H1 (cell line): ENCODE results near the gene SRR. TPM values are rescaled to one million over a fixed set of nuclear protein-coding genes. Genes with fewer than 3 reads are reported as not detected.

Source experiments
- CTCF ChIA-PET: fragments of 300-600 bp; sonication (Branson Sonifier 250); formaldehyde crosslinking; loops from one replicate; lab custom pipeline; 2021; ENCODE audit not compliant: partially characterized antibody; lab: Charles Lee
- POLR2A ChIA-PET: fragments of 300-600 bp; sonication (Branson Sonifier 250); formaldehyde crosslinking; loops from one replicate; lab custom pipeline; 2021; ENCODE audit warnings: inconsistent platforms; ENCODE audit not compliant: partially characterized antibody; lab: Charles Lee
- DNase-seq, 2 experiments: peaks; one replicate each; pipeline versions ENCODE4 v3.0.0 to v3.0.0-alpha.2; 2010 to 2022; ENCODE audit warnings: low spot score in 2 of 2, low read depth in 1 of 2, mixed read lengths in 1 of 2
- FAIRE-seq: peaks from 2 replicates; lab custom pipeline; 2011; peaks lifted over from hg19 to GRCh38; lab: Jason Lieb, UNC
- H2AFZ ChIP-seq: 2 replicates; pipeline ENCODE4 v1.8.1; 2012; ENCODE audit warnings: low read length, inconsistent platforms
- H2AK5ac ChIP-seq: 2 replicates; pipeline ENCODE4 v1.6.1; 2013; ENCODE audit warnings: low read depth, low read length
- H2BK120ac ChIP-seq: replicated peaks from 2 replicates; pipeline ENCODE3; 2013; ENCODE audit warnings: low read depth, low read length, inconsistent platforms
- H2BK12ac ChIP-seq: 2 replicates; pipeline ENCODE4 v1.6.1; 2013; ENCODE audit warnings: low read depth, low read length
- H2BK15ac ChIP-seq: 2 replicates; pipeline ENCODE4 v1.6.1; 2013; ENCODE audit warnings: low read length
- H2BK20ac ChIP-seq: 2 replicates; pipeline ENCODE4 v1.6.1; 2013; ENCODE audit warnings: low read length
- H2BK5ac ChIP-seq: 2 replicates; pipeline ENCODE4 v1.6.1; 2013; ENCODE audit warnings: low read depth, low read length
- H3K14ac ChIP-seq: 2 replicates; pipeline ENCODE4 v1.6.1; 2013; ENCODE audit warnings: inconsistent platforms; ENCODE audit not compliant: insufficient read length
- H3K18ac ChIP-seq: 2 replicates; pipeline ENCODE4 v1.6.1; 2013; ENCODE audit warnings: low read length; ENCODE audit errors: extremely low read depth
- H3K23ac ChIP-seq: 2 replicates; pipeline ENCODE4 v1.6.1; 2013; ENCODE audit warnings: inconsistent platforms; ENCODE audit not compliant: insufficient read length
- H3K23me2 ChIP-seq: 2 replicates; pipeline ENCODE4 v1.6.1; 2013; ENCODE audit warnings: low read depth, low read length
- H3K27ac ChIP-seq: 2 replicates; pipeline ENCODE4 v1.6.1; 2011; ENCODE audit warnings: low read depth, low read length, inconsistent platforms
- H3K27me3 ChIP-seq, 4 experiments: replicated peaks in 1 of 4; 1 replicate in 1 of 4; 2 replicates in 3 of 4; pipeline versions ENCODE4 v1.6.1 to v1.8.1; 2011 to 2013; ENCODE audit warnings: low read length in 3 of 4, mild to moderate bottlenecking in 3 of 4, inconsistent platforms in 2 of 4, mixed read lengths in 2 of 4, moderate library complexity in 1 of 4; ENCODE audit not compliant: control insufficient read depth in 3 of 4, insufficient read depth in 3 of 4; ENCODE audit errors: extremely low read depth in 1 of 4
- H3K36me3 ChIP-seq, 4 experiments: 2 replicates each; pipeline versions ENCODE4 v1.6.1 to v1.8.1; 2011 to 2013; ENCODE audit warnings: mild to moderate bottlenecking in 4 of 4, low read length in 3 of 4, moderate library complexity in 2 of 4, control low read depth in 1 of 4, inconsistent platforms in 1 of 4; ENCODE audit not compliant: insufficient read depth in 4 of 4, control insufficient read depth in 2 of 4
- H3K4ac ChIP-seq: replicated peaks from 2 replicates; pipeline ENCODE3; 2013; ENCODE audit warnings: low read length, low read depth, mixed read lengths, inconsistent platforms; ENCODE audit not compliant: insufficient read length
- H3K4me1 ChIP-seq, 4 experiments: replicated peaks in 1 of 4; 1 replicate in 1 of 4; 2 replicates in 3 of 4; pipeline versions ENCODE4 v1.6.1 to v1.8.1; 2011 to 2013; ENCODE audit warnings: low read length in 3 of 4, inconsistent platforms in 2 of 4, mixed read lengths in 1 of 4; ENCODE audit not compliant: insufficient read depth in 4 of 4, control insufficient read depth in 3 of 4
- H3K4me2 ChIP-seq, 2 experiments: 2 replicates each; pipeline versions ENCODE4 v1.6.1 to v1.8.1; 2011 to 2013; ENCODE audit warnings: low read depth in 2 of 2, low read length in 2 of 2, control low read depth in 1 of 2, inconsistent platforms in 1 of 2, mild to moderate bottlenecking in 1 of 2; ENCODE audit not compliant: insufficient read depth in 1 of 2
- H3K4me3 ChIP-seq, 4 experiments: fragments of 200-600, 300-600 bp in 1 of 4; sonication (generic), shearing (Covaris generic), sonication (Bioruptor Twin) in 1 of 4; 2 replicates each; pipeline versions ENCODE4 v1.5.1 to v1.8.1; 2011 to 2016; ENCODE audit warnings: low read length in 4 of 4, low read depth in 3 of 4, control low read depth in 2 of 4, inconsistent platforms in 2 of 4, mild to moderate bottlenecking in 2 of 4, mixed read lengths in 1 of 4, moderate library complexity in 1 of 4; ENCODE audit not compliant: insufficient read depth in 2 of 4; ENCODE audit errors: extremely low read depth in 1 of 4
- H3K56ac ChIP-seq: replicated peaks from 2 replicates; pipeline ENCODE3; 2013; ENCODE audit warnings: low read depth, mild to moderate bottlenecking, mixed read lengths, low read length, inconsistent platforms; ENCODE audit not compliant: insufficient read length
- H3K79me1 ChIP-seq: 2 replicates; pipeline ENCODE4 v1.6.1; 2013; ENCODE audit warnings: low read depth, low read length, control low read depth
- H3K79me2 ChIP-seq, 2 experiments: 2 replicates each; pipeline versions ENCODE4 v1.6.1 to v1.8.1; 2012 to 2013; ENCODE audit warnings: low read length in 2 of 2, mild to moderate bottlenecking in 2 of 2, inconsistent platforms in 1 of 2; ENCODE audit not compliant: insufficient read depth in 2 of 2, control insufficient read depth in 1 of 2
- H3K9ac ChIP-seq, 4 experiments: replicated peaks in 1 of 4; 1 replicate in 1 of 4; 2 replicates in 3 of 4; pipeline versions ENCODE4 v1.6.1 to v1.8.1; 2011 to 2013; ENCODE audit warnings: low read depth in 3 of 4, low read length in 3 of 4, control low read depth in 2 of 4, mild to moderate bottlenecking in 2 of 4, moderate library complexity in 2 of 4, inconsistent platforms in 1 of 4; ENCODE audit errors: extremely low read depth in 1 of 4
- H3K9me3 ChIP-seq, 2 experiments: 2 replicates each; pipeline versions ENCODE4 v1.6.1 to v1.8.1; 2012 to 2013; ENCODE audit warnings: mild to moderate bottlenecking in 2 of 2, moderate library complexity in 2 of 2, control low read depth in 1 of 2, inconsistent platforms in 1 of 2, low read depth in 1 of 2, low read length in 1 of 2, mixed read lengths in 1 of 2; ENCODE audit not compliant: insufficient read depth in 2 of 2
- H4K20me1 ChIP-seq, 2 experiments: replicated peaks in 1 of 2; 2 replicates each; pipeline versions ENCODE3 to v1.8.1; 2011 to 2013; ENCODE audit warnings: inconsistent platforms in 2 of 2, low read length in 2 of 2, mild to moderate bottlenecking in 1 of 2; ENCODE audit not compliant: insufficient read depth in 2 of 2, control insufficient read depth in 1 of 2
- H4K5ac ChIP-seq: 2 replicates; pipeline ENCODE4 v1.6.1; 2013; ENCODE audit warnings: low read length, low read depth, mixed read lengths, inconsistent platforms; ENCODE audit not compliant: insufficient read length
- H4K8ac ChIP-seq: 2 replicates; pipeline ENCODE4 v1.8.0; 2013; ENCODE audit warnings: mild to moderate bottlenecking, moderate library complexity, low read length, inconsistent platforms; ENCODE audit not compliant: insufficient read depth; ENCODE audit errors: extremely low read depth
- H4K91ac ChIP-seq: replicated peaks from 2 replicates; pipeline ENCODE3; 2013; ENCODE audit warnings: low read length, mixed read lengths, inconsistent platforms; ENCODE audit not compliant: insufficient read length
- ASH2L ChIP-seq: fragments of 200-600, 300-600 bp; sonication (generic); IDR thresholded peaks from one replicate; pipeline ENCODE4 v1.7.1; 2017; ENCODE audit warnings: low read length
- CBX5 ChIP-seq: fragments of 300-800, 300-1000 bp; sonication (generic); IDR thresholded peaks from 2 replicates; pipeline ENCODE4 v1.7.1; 2016; ENCODE audit warnings: antibody characterized with exemption, low read length, low read depth
- CHD1 ChIP-seq: IDR thresholded peaks from 2 replicates; pipeline ENCODE4 v1.6.1; 2012; ENCODE audit warnings: low read depth, low read length, improper control_type of control experiment
- CTBP2 ChIP-seq: IDR thresholded peaks from 2 replicates; pipeline ENCODE4 v1.7.0; 2011; ENCODE audit warnings: borderline replicate concordance, mild to moderate bottlenecking, moderate library complexity, mixed read lengths, low read length; ENCODE audit not compliant: insufficient read depth, insufficient read length
- EZH2 ChIP-seq: fragments of 200-600 bp; sonication (generic); IDR thresholded peaks from 2 replicates; pipeline ENCODE4 v1.7.1; 2012; ENCODE audit warnings: low read depth, mild to moderate bottlenecking, moderate library complexity, low read length, inconsistent platforms; ENCODE audit not compliant: severe bottlenecking
- KDM1A ChIP-seq: fragments of 200-600, 300-600 bp; sonication (generic); IDR thresholded peaks from 2 replicates; pipeline ENCODE4 v1.7.1; 2016; ENCODE audit warnings: mild to moderate bottlenecking, low read length, borderline replicate concordance
- NRF1 ChIP-seq: IDR thresholded peaks from 2 replicates; pipeline ENCODE4 v1.6.1; 2011; ENCODE audit warnings: mild to moderate bottlenecking, low read depth, low read length, improper control_type of control experiment
- POLR2A ChIP-seq, 2 experiments: IDR thresholded peaks; 1 replicate in 1 of 2; 2 replicates in 1 of 2; pipeline ENCODE4 v1.6.1; 2011; ENCODE audit warnings: low read depth in 2 of 2, low read length in 2 of 2, mild to moderate bottlenecking in 2 of 2; ENCODE audit errors: control extremely low read depth in 1 of 2
- RAD21 ChIP-seq, 2 experiments: IDR thresholded peaks in 1 of 2; conservative IDR thresholded peaks in 1 of 2; 2 replicates each; pipeline ENCODE4 v1.6.1; 2011; ENCODE audit warnings: low read depth in 2 of 2, low read length in 2 of 2, improper control_type of control experiment in 1 of 2, inconsistent platforms in 1 of 2, mild to moderate bottlenecking in 1 of 2, moderate library complexity in 1 of 2
- TAF7 ChIP-seq: optimal IDR thresholded peaks from 2 replicates; pipeline ENCODE3; 2011; ENCODE audit warnings: low read depth, mild to moderate bottlenecking, inconsistent platforms, low read length, moderate library complexity, borderline replicate concordance
- TCF12 ChIP-seq: IDR thresholded peaks from 2 replicates; pipeline ENCODE4 v1.6.1; 2011; ENCODE audit warnings: low read depth, mild to moderate bottlenecking, low read length
- WGBS, 2 experiments: shearing (Covaris generic) in 1 of 2; methylation state at CpG; one replicate each; pipeline versions ENCODE4 v1.1.6 to v1.1.7; 2013 to 2015; ENCODE audit warnings: low lambda C conversion rate in 2 of 2, mixed read lengths in 2 of 2, inconsistent platforms in 1 of 2, low coverage in 1 of 2, missing lambda C conversion rate in 1 of 2; ENCODE audit not compliant: insufficient replicate concordance in 2 of 2, insufficient coverage in 1 of 2, insufficient read length in 1 of 2; ENCODE audit errors: extremely low coverage in 1 of 2, missing lambda C conversion rate in 1 of 2; 5-methylcytosine and 5-hydroxymethylcytosine counted together
- polyA plus RNA-seq, 7 experiments: library from polyadenylated mRNA; depleted of rRNA in 3 of 7; stranded (reverse) in 5 of 7; unstranded in 2 of 7; fragments of >200 nt in 5 of 7; fragments of 200-250 nt in 2 of 7; gene quantifications; 1 replicate in 5 of 7; 2 replicates in 1 of 7; 4 replicates in 1 of 7; pipeline versions ENCODE4 v1.2.1 to v1.2.3, GENCODE V29; 2011 to 2013; ENCODE audit warnings: missing spikeins in 2 of 7, mixed read lengths in 2 of 7
- total RNA-seq: library from RNA; stranded (reverse); fragmentation: NEBNext Ultra II Directional; extraction: Animal tissue kit (Norgen Biotek cat#: 25700); gene quantifications from 2 replicates; pipeline ENCODE4 v1.2.1, GENCODE V29; 2021

The SRR gene
- total and polyA plus RNA-seq, 2 of the 8 experiments (the other 6 are each of a cell fraction or from before 2014, with no cell fraction given) = 3.6 to 4.5 TPM

DNA sequence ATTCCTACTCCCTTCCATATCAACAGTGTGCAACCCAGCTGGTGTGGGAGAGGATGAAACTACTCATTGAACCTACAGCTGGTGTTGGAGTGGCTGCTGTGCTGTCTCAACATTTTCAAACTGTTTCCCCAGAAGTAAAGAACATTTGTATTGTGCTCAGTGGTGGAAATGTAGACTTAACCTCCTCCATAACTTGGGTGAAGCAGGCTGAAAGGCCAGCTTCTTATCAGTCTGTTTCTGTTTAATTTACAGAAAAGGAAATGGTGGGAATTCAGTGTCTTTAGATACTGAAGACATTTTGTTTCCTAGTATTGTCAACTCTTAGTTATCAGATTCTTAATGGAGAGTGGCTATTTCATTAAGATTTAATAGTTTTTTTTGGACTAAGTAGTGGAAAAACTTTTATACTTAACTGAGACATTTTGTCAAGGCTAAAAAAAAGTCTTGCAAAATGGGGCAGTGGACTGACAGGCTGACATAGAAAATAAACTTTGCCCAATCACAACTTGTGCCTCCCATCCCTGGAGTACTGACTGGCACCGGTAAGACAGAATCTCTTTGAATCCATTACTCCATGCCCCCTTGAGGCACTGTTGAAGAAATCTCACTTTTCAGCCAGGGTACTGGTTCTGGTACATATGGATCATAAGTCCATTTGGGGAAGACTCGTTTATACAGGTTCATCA is 20.0 kb downstream of the SRR start:
- no peak overlapping the region for H3K4ac ChIP-seq
- no peak overlapping the region for H2BK15ac ChIP-seq
- no peaks in the 10 kb centered on the region; a peak in 1 of 4 replicates for H3K79me2 ChIP-seq
- H2AK5ac ChIP-seq = no peak overlapping the region
- H3K27ac ChIP-seq = no peak overlapping the region
- POLR2A ChIA-PET = interaction anchor here (0.7 to 12.1 kb wide), 3 partner anchors 8 to 18 kb away, joined by 3 to 230 read pairs (median 7); partner anchors contain the start of genes SGSM2 and TSR1
- FAIRE-seq = no peak
- CTCF ChIA-PET = interaction anchor here (1.8 to 1.9 kb wide), 2 partner anchors 30 to 46 kb away, joined by 5 to 7 read pairs; no protein-coding TSS in a partner anchor
- no peak overlapping the region for H3K4me3 ChIP-seq
- H3K9ac ChIP-seq = no peak overlapping the region
- H3K23me2 ChIP-seq = no peaks in the 10 kb centered on the region
- no peaks in the 10 kb centered on the region for H3K4me1 ChIP-seq
- no peak overlapping the region for H2BK120ac ChIP-seq
- H3K9me3 ChIP-seq = no peaks in the 10 kb centered on the region
- no peak overlapping the region for H2AFZ ChIP-seq
- peaks cover 3 to 5% of the 10 kb centered on the region in 2 experiments for H4K20me1 ChIP-seq
- no peaks in the 10 kb centered on the region for H3K27me3 ChIP-seq
- no peak for DNase-seq
- no peak overlapping the region for H4K91ac ChIP-seq
- no peak overlapping the region for H4K5ac ChIP-seq
- no peak overlapping the region for H3K23ac ChIP-seq
- no peak overlapping the region for H2BK12ac ChIP-seq
- no peak overlapping the region for H2BK20ac ChIP-seq
- H3K56ac ChIP-seq = no peak overlapping the region
- no peaks in the 10 kb centered on the region for H3K79me1 ChIP-seq
- no peak overlapping the region for H3K14ac ChIP-seq
- WGBS, 2 experiments = 78% methylated on average over 2 of the region's 2 CpGs; no CpG with 5 or more reads in 1 of the 2 experiments
- peaks cover 24 to 66% (median 52%) of the 10 kb centered on the region in 4 experiments for H3K36me3 ChIP-seq
- H3K4me2 ChIP-seq = no peak overlapping the region
- no peak overlapping the region for H4K8ac ChIP-seq
- no peak overlapping the region for H3K18ac ChIP-seq
- H2BK5ac ChIP-seq = no peak overlapping the region
- TF ChIP-seq KDM1A = no peak
- TF ChIP-seq EZH2 = no peak
- TF ChIP-seq CBX5 = no peak
- no peak for TF ChIP-seq CHD1
- TF ChIP-seq POLR2A (IDR thresholded peaks at IDR 0.05; ENCODE audit: control extremely low read depth in 1 of 2, low read depth in 2 of 2, low read length in 2 of 2) = no peak
- TF ChIP-seq TCF12 = no peak
- no peak for TF ChIP-seq RAD21 (IDR thresholded peaks at IDR 0.05 in 1 of 2, conservative IDR thresholded peaks at IDR 0.05 in 1 of 2; ENCODE audit: low read depth in 2 of 2, low read length in 2 of 2)
- TF ChIP-seq ASH2L = no peak
- TF ChIP-seq NRF1 = no peak
- no peak for TF ChIP-seq CTBP2
- no peak for TF ChIP-seq TAF7
